ENCODE data around the gene TWIST2. TPM values are rescaled to one million over a fixed set of nuclear protein-coding genes. Genes with fewer than 3 reads are reported as not detected.

Gene TWIST2
- total RNA-seq, 4 donors from 2014 or later = 90.8 to 141 (median 116) TPM

DNA sequence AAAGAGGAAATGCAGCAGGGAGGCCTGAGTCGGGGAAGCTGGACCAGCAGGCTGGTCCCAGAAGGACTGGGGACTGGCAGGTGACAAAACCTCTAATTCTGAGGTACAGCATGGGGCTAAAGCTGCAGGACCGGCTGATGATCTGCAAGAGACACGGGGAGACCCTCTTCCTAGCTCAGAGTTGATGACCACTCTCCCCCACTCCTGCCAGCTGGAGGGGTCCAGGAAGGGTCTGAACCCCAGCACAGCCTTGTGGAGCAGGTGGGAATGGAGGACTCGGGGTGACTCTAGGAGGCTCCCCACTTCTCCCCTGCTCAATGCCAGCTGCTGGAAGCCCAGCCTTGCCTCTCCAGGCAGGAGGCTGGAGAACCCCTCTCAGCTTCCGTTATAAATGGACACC is 67.7 kb downstream of the TWIST2 start:
- TF ChIP-seq, protein P1, sequence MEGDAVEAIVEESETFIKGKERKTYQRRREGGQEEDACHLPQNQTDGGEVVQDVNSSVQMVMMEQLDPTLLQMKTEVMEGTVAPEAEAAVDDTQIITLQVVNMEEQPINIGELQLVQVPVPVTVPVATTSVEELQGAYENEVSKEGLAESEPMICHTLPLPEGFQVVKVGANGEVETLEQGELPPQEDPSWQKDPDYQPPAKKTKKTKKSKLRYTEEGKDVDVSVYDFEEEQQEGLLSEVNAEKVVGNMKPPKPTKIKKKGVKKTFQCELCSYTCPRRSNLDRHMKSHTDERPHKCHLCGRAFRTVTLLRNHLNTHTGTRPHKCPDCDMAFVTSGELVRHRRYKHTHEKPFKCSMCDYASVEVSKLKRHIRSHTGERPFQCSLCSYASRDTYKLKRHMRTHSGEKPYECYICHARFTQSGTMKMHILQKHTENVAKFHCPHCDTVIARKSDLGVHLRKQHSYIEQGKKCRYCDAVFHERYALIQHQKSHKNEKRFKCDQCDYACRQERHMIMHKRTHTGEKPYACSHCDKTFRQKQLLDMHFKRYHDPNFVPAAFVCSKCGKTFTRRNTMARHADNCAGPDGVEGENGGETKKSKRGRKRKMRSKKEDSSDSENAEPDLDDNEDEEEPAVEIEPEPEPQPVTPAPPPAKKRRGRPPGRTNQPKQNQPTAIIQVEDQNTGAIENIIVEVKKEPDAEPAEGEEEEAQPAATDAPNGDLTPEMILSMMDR (IDR thresholded peaks at IDR 0.05) = no peak
- ATAC-seq (ENCODE audit: low FRiP score) = no peak

DNA sequence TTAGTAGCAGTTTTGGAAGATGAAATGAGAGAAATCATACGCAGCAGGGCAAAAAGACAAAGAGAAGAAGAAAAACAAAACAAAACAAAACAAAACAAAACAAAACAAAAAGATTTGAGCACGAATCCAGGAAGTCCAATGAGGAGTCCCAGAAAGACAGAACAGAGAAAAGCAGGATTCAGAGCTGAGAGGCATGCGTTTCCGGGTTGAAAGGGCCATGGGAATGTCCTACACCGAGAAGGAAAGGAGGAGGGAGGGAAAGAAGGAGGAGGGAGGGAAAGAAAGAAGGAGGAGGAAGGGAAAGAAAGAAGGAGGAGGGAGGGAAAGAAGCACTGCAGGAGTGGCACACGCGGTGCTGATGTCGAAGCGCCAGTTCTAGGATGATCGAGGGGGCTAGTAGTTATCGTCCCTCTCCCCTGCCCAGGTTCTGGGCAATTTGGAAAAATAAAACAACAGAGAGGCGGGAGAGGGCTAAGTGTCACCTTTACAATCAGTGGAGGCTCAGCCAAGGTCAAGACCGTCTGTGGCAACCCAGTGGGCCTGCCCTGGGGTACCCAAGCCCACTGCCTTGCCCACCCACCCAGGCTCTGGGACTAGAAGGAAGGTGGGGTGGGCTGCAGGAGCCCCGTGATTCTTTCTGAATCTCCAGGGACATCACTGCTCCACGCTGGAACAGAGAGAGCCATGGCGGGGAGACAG is 68.4 kb downstream of the TWIST2 start:
- DNase-seq (ENCODE audit: low spot score) (no peak), ATAC-seq (ENCODE audit: low FRiP score) (no peak)
- TF ChIP-seq, protein P1 (IDR thresholded peaks at IDR 0.05) = no peak

More for the DNA sequence above, 67.7 kb downstream of the TWIST2 start:
- no peak for DNase-seq (ENCODE audit: low spot score)

DNA sequence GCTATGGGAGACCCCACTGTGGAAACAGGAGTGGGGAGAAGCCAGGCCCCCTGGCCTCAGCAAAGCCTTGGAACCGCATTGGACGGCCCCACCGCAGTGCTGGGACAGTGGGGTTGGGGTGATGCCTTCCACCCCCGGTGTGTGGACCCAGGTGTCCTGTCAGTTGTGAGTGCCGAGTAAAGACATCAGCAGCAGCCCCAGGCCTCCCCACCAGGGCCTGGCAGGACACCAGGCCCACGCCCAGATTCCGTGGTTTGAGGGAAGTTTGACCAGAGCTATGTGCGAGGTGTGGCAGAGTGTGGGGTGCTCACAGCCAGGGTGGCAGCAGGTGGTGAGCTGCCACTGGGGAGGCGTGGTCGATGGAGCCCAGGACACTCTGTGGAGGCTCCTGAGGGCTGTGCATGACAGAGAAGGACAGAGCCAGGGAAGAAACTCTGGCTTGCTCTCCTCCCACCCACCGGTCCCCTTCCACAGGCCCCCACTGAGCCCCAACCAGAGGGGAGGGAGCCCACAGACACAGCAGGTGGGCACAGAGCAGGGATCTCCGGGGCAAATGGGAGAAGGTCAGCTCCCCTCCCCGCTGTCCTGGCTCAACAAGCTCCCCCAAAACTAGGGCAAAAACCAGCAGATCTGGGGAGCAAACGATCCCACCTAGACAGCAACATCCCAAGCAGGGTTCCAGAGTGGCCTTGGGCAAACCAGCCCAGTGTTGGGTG is 69.1 kb downstream of the TWIST2 start:
- no peak for DNase-seq (ENCODE audit: low spot score)
- TF ChIP-seq, protein P1 (IDR thresholded peaks at IDR 0.05) = no peak
- no peak for ATAC-seq (ENCODE audit: low FRiP score)

DNA sequence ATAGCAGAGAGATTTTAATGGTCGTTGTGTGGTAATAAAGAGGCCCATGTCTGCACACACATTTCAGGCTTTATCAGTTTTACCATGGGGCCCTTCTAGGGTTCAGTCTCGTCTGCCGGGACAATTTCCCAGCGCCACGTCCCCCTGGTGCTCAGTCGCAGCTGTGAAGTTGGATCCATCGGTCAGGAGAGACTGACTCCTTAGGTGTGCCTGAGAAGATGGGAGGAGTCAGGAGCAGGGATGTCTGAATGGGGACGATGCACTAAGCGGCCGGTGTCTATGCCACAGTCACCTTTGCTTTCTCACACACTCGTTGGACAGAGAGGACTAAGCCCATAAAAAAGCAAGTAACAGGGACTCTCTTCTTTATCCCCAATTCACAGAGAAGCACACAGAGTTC is 71.4 kb downstream of the TWIST2 start:
- ATAC-seq (ENCODE audit: low FRiP score) = no peak
- TF ChIP-seq, protein P1 (IDR thresholded peaks at IDR 0.05) = no peak
- no peak for DNase-seq (ENCODE audit: low spot score)

DNA sequence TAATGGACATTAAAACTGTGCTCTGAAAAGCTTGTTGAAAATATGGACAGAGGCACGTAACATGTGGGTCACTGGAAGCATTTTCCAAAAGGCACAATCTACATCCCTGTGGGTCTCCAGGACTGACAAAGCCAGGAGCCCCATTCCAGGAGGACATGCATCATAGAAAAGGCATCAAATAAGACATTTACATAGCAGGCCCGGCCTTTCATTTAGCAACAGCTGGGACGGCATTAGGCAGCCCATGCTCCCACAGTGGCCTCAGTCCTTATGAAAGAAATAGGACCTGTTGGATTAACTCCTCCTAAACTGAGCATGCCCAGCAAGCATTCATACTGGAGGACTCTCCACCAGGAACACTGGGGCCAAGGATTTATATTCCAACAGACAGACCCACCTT is 72.2 kb downstream of the TWIST2 start:
- ATAC-seq (ENCODE audit: low FRiP score) = no peak
- DNase-seq (ENCODE audit: low spot score) = no peak
- TF ChIP-seq, protein P1 (IDR thresholded peaks at IDR 0.05) = no peak

DNA sequence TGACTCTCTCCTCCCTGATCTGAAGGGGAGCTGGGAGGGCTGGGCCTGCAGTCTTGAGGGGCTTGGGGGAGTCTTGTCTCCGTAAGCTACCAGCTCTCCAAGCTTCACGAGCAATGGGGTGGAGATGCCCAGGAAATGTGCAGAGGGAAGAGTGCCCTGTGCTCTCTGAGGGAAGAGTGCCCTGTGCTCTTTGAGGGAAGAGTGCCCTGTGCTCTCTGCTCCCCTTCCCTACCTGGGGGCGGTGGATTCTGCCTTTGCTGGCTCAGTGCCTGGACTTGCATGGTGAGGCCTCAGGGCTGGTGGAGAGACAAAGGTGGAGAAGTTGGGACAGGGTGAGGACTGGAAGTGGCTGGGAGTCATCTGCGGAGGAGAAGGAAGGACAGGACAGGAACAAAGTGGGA is 72.7 kb downstream of the TWIST2 start:
- TF ChIP-seq, protein P1 (IDR thresholded peaks at IDR 0.05) = no peak
- no peak for ATAC-seq (ENCODE audit: low FRiP score)
- DNase-seq (ENCODE audit: low spot score) = no peak

DNA sequence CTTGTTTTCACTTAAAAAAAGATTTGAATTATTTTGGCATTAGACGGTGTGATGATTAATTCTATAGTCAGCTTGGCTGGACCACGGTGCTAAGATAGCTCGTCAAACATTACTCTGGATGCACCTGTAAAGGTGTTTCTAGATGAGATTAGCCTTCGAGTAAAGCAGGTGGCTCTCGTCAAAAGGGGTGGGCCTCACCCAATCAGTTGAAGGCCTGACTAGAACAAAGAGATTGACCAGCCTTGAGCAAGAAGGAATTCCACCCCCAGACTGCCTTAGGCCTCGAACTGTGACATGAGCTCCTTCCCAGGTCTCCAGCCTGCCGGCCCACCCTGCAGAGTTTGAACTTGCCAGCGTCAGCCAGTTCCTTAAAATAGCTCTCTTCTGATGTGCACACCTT is 73.4 kb downstream of the TWIST2 start:
- TF ChIP-seq, protein P1 (IDR thresholded peaks at IDR 0.05) = no peak
- ATAC-seq (ENCODE audit: low FRiP score) = no peak
- DNase-seq (ENCODE audit: low spot score) = no peak

All from omental fat pad (tissue), 4 donors.